Measurements from ENCODE around the gene CHD5.

Gene CHD5

GRCh38 chr1:6121651-6122370, 58.3 kb downstream of the CHD5 start:
- no peak for DNase-seq (ENCODE audit: low spot score)
- TF ChIP-seq CTCF (IDR thresholded peaks at IDR 0.05; ENCODE audit: borderline replicate concordance, control extremely low read depth, extremely low read depth, insufficient read depth, missing control alignments), result no peak
- in situ Hi-C loops (cut with MboI; ENCODE audit: low sequenced_read_pairs, unreplicated experiment), result no loop called here

GRCh38 chr1:6121021-6121421, 59.1 kb downstream of the CHD5 start:
- in situ Hi-C loops (cut with MboI; ENCODE audit: low sequenced_read_pairs, unreplicated experiment), result no loop called here
- no peak for DNase-seq (ENCODE audit: low spot score)
- no peak for TF ChIP-seq CTCF (IDR thresholded peaks at IDR 0.05; ENCODE audit: borderline replicate concordance, control extremely low read depth, extremely low read depth, insufficient read depth, missing control alignments)

- in situ Hi-C loops (cut with MboI; ENCODE audit: low sequenced_read_pairs, unreplicated experiment), result no loop called here
- no peak for TF ChIP-seq CTCF (IDR thresholded peaks at IDR 0.05; ENCODE audit: borderline replicate concordance, control extremely low read depth, extremely low read depth, insufficient read depth, missing control alignments)
- no peak for DNase-seq (ENCODE audit: low spot score)
These were observed 61.7 kb downstream of the CHD5 start for GRCh38 chr1:6118415-6118814.

GRCh38 chr1:6117624-6118023, 62.5 kb downstream of the CHD5 start:
- TF ChIP-seq CTCF (IDR thresholded peaks at IDR 0.05; ENCODE audit: borderline replicate concordance, control extremely low read depth, extremely low read depth, insufficient read depth, missing control alignments), result no peak
- in situ Hi-C loops (cut with MboI; ENCODE audit: low sequenced_read_pairs, unreplicated experiment), result no loop called here
- DNase-seq (ENCODE audit: low spot score), result no peak

- no peak for TF ChIP-seq CTCF (IDR thresholded peaks at IDR 0.05; ENCODE audit: borderline replicate concordance, control extremely low read depth, extremely low read depth, insufficient read depth, missing control alignments)
- in situ Hi-C loops (cut with MboI; ENCODE audit: low sequenced_read_pairs, unreplicated experiment), result no loop called here
- DNase-seq (ENCODE audit: low spot score), result no peak
These were observed 63.1 kb downstream of the CHD5 start for GRCh38 chr1:6117064-6117463.

GRCh38 chr1:6116137-6116536, 64.0 kb downstream of the CHD5 start:
- TF ChIP-seq CTCF (IDR thresholded peaks at IDR 0.05; ENCODE audit: borderline replicate concordance, control extremely low read depth, extremely low read depth, insufficient read depth, missing control alignments), result no peak
- in situ Hi-C loops (cut with MboI; ENCODE audit: low sequenced_read_pairs, unreplicated experiment), result no loop called here
- DNase-seq (ENCODE audit: low spot score), result no peak
